NCI-H2107 treated with DMSO at 0.1 percent for 48 hours (cell line): Measurements from ENCODE around the gene FSTL1.

Experiments used
- DNase-seq: peaks from one replicate; lab custom pipeline; 2025; ENCODE audit not compliant: unreplicated experiment; lab: John Stamatoyannopoulos, UW

FSTL1 gene

DNA sequence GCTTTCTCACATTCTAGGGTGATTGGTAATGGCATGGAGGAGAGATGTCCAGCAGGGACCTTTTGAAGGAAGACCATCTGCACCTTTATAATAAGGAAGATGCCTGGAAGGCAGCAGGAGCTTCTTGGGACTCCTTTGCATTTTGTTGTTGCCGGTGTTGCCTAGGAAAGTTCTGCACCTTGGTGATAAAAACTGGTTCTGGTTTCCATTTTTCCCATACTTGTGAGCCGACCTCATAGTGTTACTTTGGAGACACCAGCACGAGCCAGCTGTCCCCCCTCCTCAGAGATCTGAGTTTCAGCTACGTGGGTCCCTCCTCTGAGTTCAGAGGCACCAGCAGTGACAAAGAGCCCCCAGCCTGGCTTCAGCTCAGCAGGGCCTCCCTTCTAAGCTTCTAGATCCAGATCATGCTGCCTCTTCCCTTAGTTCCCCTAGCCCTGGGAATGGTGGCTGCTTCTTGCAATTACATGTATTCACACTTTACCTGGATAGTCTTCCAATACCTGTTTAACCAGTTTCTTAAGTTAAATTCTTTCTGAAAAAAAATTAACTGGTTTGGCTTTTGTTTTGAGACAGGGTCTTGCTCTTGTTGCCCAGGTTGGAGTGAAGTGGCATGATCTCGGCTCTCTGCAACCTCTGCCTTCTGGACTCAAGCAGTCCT lies 18.0 kb upstream of the FSTL1 start:
- DNase-seq: no peak

GRCh38 chr3:120462409-120462959 lies 11.7 kb upstream of the FSTL1 start:
- DNase-seq: no peak

DNA sequence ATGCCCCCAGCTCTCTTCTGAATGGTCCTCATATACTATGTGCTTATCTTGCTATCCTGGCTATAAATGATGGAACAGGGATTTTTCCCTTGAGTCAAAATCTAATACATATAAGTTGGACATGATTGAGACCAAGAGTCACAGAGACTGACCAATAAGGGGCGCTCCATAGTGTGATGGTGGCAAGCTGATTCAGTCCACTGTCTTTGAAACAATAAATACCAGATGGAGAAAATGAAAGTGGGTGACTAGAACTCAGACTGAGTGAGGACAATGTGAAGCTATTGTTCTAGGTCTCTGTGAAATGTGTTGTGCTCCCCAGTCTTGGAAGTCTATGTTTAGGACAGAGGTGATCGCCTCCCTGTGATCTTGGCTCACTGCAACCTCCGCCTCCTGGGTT lies 10.6 kb upstream of the FSTL1 start:
- DNase-seq: no peak

DNA sequence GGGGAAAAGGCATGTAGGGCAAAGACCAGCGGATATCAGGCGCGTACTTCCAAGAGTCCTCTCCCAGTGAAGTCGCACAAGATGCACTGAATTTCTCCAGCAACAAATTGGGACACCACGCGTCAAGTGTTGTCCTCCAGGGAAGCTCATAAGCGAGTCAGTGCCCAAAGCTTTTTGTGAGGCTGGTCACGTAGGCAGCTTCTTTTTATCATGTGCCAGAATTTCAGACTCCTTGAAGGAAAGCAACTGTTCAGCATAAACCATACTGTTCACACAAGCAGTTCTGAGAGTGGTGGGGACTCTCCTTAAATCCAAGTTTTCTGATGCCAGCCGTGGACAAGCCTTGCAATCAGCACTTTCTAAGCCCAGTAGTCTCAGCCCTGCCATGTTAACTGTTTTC lies 10.1 kb upstream of the FSTL1 start:
- DNase-seq: no peak

DNA sequence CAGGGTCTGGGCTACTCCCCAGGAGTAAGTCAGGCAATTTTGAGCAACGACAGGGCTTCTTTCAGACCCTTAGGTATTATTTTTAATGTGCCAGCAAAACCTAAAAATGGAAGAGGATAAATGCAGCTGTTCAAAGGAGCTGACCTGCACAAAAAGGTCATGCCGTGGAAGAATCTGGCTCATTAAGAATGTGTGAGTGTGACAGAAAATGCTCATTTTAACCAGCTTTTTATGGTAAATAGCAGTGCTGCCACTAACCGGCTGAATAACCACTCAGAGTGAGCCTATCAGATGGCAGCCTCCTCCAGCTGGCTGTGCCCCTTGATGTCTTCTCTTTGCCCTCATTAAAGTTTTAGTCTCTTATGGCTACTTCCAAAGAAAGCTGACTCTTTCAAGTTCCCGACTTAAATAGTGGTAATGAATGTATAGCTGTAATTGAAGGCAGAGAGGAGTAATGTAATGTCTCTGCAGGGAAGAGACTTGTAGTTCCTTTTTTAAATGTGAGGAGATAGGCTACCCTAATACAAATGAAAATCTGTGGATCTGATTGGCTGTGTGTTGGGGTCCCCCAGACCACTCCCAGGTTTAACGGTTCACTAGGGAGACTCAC lies 9.5 kb upstream of the FSTL1 start:
- no peak for DNase-seq

- no peak for DNase-seq
Observed at GRCh38 chr3:120459196-120459595, 8.4 kb upstream of the FSTL1 start.

DNA sequence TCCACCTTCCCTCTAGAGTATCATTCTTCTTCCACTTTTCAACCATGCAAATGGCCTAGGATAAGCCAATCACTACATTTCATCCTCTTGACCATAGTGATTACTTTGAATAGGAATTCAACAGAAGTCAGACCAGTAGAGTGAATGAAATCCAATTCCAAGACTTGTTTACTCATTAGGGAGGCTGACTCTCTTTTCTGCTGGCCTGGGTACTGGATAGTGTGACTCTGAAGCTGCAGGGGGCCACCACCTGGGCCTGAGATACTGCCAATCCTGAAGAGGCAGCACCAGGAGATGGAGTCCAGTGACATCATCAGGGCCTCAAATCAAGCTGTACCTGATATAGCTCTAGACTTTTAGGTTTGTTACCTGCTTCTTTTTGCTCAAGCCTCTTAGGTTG lies 7.0 kb upstream of the FSTL1 start:
- DNase-seq: peak; percentile 95

DNA sequence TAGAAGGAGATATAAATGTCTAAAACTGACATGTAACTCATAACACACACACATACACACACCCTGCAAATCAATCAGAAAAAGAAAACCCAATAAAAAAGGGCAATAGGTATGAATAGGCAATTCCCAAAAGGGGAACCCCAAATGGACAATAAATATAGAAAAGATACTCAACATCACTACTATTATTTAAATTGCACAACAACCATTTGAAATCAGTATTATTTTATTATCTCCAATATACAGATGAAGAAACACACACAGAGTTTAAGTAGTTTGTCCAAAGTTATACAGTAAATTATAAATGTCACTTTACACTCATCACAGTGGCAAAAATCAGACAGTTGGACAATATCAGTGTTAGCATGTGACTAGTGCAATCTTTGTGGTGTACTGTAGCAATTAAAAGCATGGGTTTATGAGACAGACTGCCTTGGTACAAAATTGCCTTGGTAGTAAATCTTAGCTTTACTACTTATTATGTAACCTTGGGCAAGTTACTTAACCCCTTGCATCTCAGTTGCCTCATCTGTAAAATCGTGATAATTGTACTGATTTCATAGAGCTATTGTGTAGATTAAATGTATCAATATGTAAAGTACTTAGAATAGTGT lies 3.4 kb upstream of the FSTL1 start:
- no peak for DNase-seq

GRCh38 chr3:120452816-120453215 lies 2.0 kb upstream of the FSTL1 start:
- no peak for DNase-seq

DNA sequence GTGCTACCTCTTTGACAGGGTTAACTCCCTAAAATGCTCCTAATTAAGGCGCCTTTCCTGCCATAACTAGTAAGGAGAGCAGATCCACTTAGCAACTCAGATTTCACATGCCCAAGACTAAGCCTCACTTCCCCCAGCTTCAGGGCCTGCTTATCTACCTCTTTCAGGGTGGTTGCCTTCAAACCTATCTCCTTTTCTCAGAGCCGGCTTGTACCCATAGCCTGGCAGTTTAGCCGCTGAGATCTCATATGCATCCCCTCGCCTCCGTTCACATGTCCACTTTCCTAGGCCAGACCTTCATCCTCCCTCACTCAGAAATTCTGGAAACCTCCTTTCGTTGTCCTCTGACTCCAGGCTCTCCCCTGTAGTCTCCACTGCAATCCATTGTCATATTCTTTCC lies 1.0 kb upstream of the FSTL1 start:
- no peak for DNase-seq

DNA sequence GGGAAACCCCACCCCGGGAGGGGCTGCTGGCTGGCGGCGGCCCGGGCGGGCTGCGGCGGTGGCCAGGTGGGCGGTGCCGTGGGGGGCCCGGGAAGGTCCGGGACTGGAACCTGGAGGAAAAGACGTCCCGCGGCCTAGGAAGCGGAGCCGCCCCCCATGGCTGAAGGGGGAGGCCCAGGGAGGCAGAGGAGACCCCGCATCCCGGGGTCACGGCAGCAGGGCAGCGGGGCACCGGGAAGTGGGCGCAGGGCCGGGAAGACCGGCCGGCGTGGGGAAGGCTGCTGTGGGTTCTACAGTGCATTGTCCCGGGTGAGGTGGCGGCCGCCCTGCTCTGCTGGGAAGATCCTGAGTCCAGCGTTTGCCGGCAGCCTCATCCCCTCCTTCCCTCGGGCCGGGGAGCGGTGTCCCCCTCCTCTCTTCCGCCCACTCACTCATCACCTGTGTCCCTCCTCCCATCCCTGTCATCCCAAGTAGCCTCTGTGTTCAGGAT lies 525 bp upstream of the FSTL1 start:
- DNase-seq: no peak

DNA sequence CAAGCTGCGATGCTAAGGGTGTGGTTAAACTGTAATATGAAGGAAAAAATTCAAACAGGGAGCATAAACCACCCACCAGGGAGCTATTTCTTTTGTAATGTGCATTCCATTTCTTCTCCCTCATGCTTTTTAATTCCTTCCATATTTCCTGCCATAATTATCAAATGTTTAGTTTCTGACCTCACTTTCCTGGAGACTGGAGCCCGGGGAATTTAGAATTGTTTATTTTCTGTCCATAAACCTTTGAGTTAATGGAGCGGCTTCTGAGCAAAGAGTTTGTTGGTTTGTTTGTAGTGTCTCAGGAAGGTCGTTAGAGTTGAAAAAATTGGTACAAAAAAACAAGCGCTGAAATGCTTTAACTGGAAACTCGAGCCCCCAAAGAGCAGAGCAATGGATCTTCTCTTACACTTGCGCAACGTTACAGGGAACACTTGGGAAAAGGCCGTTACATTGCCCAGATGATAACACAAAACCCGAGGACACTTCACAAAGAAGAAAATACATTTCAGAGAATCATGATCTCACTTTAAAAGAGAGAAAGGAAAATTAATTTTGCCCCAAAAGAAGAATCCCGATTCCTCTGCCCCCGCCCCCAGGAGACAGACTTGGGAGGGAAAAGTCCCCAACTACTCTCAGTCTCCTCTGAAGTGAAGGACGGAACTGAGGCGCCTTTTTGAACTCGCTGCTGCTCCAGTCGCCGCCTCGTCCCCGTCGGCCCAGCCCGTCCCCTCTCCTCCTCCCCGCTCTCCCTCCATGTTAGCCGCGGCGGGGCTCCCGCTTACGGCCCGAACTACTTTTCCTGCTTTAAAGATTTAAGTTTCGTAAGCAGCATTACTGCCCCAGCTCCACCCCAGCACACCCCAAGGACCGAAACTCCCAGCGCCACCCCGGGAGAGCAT lies 842 bp downstream of the FSTL1 start:
- DNase-seq: peak; percentile 35

GRCh38 chr3:120449251-120449650 lies 1.5 kb downstream of the FSTL1 start:
- no peak for DNase-seq

DNA sequence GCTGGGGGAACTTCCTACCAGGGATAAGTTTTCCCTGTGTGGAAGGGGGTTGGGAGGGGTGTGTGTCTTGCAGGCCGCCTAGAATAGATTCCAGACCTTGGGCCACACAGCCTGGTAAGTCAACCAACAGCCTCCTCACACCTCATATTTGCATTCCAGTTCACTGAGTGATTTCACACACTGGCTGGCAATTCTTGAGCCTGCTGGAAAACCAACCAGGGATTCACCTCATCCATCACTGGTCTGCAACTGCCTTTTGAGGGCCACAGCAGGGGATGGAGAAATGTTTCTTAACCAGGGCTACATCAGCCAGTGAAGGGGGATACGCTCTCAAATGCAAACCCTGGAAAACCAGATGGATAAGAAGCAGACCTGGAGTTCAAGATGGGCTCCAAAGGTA lies 2.0 kb downstream of the FSTL1 start:
- no peak for DNase-seq

- no peak for DNase-seq
Observed at GRCh38 chr3:120446891-120447668, 3.7 kb downstream of the FSTL1 start.

GRCh38 chr3:120445654-120446053 lies 5.1 kb downstream of the FSTL1 start:
- no peak for DNase-seq

GRCh38 chr3:120443626-120444123 lies 7.1 kb downstream of the FSTL1 start:
- DNase-seq: no peak

DNA sequence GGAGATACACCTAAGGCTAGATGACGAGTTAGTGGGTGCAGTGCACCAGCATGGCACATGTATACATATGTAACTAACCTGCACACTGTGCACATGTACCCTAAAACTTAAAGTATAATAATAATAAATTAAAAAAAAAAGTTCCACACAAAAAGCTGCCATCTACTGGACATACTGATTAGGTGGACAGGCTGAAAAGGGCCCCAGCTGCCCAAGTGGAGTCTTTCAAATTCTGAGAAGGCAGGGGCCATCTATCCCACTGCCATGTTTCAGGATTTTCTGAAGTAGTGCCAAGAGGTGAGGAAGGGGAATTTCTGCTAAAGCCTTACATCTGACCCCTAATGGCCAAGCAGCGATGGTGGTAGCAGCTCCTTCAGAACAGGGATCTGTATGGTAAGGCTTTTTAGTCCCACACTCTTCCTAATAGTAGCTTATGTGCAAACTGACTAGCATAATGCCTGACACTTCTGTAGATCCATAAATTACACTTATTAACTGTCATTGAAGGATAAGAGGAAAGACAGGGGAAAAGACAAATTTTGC lies 7.7 kb downstream of the FSTL1 start:
- no peak for DNase-seq

GRCh38 chr3:120441776-120442175 lies 9.0 kb downstream of the FSTL1 start:
- DNase-seq: no peak

DNA sequence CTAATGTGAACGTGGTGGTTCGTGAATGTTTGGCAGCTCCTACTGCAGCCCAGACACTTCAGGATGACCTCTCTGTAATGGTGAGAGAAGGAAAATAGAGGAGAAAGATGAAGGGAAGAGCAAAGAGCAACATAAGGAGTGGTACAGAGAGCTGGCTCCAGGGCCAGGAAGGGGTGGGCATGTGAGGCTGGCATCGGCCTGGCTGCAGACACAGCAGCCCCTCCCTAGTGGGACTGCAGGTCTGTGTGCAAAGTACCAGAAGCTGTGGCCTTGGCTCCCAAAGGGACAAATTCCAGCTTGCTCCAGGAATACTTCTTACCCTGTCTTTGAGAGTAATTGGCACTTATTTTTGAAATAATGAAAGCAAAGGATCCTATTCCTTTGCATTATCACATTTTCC lies 10.0 kb downstream of the FSTL1 start:
- no peak for DNase-seq
